NK-92 (cell line): ENCODE results near the gene CDKAL1.
"Not testable (repeated sequence)": the region's sequence is repeated elsewhere in the genome, so short reads cannot be mapped to it uniquely, and the experiment has no call there.

Source experiments
- DNase-seq: peaks from one replicate; lab custom pipeline; 2025; ENCODE audit not compliant: unreplicated experiment; lab: John Stamatoyannopoulos, UW

The CDKAL1 gene

DNA sequence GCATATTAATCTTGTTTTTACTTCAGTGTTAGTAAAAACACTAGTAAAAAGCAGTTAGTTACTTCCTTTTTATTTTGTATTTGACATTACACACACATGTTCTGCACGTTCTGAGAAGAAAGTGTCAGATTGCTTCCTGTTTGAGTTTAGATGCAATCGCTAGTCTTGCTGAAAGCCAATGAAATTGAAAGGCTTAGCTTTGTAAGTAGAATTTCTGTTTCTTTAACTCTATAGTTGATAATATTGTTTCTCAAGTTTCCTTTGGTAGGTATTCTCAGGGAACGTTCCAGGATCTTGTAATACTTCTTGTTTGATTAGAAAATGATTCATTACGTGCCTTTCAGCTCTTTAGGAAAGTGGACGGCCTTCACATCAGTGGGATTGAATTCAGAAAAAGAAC lies 55.0 kb downstream of the CDKAL1 start:
- DNase-seq = no peak

DNA sequence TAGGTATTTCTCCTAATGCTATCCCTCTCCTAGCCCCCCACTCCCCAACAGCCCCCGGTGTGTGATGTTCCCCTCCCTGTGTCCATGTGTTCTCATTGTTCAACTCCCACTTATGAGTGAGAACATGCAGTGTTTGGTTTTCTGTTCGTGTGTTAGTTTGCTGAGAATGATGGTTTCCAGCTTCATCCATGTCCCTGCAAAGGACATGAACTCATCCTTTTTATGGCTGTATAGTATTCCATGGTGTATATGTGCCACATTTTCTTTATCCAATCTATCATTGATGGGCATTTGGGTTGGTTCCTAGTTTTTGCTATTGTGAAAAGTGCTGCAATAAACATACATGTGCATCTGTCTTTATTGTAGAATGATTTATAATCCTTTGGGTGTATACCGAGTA lies 56.2 kb downstream of the CDKAL1 start:
- not testable (repeated sequence) for DNase-seq

DNA sequence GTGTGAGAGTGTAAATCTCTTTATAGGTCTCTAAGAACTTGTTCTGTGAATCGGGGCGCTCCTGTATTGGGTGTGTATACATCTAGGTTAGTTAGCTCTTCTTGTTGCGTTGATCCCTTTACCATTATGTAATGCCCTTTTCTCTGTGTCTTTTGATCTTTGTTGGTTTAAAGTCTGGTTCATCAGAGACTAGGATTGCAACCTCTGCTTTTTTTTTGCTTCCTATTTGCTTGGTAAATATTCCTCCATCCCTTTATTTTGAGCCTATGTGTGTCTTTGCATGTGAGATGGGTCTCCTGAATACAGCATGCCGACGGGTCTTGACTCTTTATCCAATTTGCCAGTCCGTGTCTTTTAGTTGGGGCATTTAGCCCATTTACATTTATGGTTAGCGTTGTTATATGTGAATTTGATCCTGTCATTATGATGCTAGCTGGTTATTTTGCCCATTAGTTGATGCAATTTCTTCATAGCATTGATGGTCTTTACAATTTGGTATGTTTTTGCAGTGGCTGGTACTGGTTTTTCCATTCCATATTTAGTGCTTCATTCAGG lies 60.1 kb downstream of the CDKAL1 start:
- not testable (repeated sequence) for DNase-seq

DNA sequence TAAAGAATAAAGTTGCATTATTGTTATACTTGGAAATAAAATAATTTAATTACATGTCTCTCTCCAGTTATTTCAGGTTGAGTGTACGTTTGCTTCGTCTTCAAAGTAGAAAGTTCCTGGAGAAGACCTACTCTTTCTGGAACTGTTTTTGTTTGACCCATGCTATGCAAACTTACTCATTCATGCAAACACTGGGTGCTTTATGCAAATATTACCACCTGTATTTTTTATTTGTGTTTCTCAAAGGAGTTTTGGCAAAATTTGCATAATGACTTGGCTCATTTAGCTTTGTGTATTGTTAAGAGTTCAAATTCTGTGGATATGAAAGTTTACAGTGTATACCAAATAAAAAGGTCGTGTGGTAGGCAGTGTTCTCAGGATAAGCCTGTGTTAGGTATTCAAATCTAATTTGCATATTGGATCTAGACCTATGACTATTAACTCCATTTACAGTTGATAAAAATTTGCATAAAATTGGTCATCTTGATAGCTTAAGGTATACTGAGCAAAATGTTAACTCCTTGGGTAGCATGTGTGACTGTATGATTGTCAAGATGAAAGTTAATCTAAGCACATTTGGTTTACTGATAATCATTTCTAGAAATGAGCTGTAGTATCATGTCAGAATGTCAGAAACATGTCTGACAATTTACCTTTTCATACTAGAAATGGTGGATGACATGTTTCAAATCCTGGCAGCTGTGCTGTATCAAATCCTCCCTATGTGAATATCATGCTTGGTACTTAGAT lies 65.2 kb downstream of the CDKAL1 start:
- DNase-seq = no peak

DNA sequence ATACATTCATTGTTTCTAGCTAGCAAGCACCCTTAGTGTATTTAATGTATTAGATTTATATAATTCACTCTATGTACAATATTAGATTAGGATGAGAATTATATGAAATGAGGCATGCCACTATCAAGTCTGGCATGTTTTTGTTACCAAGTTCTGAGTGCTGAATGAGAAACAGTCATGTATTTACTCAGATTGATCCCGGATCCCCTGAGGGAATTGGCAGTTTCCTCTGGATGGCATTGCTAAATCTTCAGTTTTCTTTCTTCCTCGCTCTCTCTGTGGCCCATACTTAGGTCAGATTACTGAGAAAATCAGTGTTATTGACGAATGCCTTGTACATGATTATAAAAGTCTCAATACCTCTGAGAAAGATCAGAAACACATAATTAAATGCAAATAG lies 66.6 kb downstream of the CDKAL1 start:
- DNase-seq = no peak

DNA sequence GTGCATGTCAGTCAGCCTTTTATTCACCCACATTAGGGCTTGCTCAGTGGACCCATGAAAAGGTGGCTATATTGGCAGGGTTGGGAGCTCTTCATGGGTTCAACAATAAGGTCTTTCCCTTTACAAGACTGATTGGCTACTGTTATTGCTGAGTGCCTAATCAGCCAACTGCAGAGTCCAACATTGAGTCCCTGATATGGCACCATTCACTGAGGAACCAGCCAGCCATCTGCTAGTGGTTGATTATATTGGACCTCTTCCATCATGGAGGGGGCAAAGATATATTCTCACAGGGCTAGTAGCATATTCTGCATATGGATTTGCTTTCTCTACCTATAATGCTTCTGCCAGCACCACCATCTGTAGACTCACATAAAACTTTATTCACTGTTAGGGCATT lies 69.9 kb downstream of the CDKAL1 start:
- DNase-seq = no peak

DNA sequence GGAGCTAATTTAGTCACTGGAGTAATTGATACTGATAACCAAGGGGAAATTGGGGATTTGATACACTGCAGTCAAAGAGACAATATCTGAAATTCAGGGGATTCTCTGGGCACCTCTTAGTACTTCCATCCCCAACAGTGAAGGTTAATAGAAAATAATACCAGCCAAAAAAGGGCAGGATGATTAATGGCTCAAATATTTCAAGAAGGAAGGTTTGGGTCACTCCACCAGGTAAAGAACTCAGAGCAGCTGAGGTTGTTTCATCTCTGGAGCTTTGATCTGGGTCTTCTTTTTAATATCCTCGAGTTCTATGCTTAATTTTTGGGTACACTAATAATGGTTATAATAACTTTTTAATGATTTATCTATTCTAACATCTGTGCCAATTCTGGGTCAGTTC lies 70.8 kb downstream of the CDKAL1 start:
- no peak for DNase-seq

DNA sequence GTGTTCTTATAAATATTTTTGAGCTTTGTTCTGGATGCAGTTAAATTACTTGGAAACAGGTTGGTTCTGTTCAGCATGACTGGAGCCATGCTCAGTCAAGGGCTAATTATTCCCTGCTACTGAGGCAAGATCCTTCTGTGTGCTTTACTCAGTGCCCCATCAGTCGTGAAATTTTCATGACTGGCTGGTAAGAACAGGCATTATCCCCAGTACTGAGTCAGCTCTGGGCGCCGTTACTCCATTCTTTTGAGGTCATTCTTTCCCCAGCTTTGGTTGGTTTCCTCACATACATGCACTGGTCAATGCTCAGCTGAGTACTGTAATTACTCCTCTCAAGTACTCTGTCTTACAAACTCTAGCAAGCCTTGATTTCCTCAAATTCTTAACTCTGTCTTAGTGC lies 71.3 kb downstream of the CDKAL1 start:
- no peak for DNase-seq

DNA sequence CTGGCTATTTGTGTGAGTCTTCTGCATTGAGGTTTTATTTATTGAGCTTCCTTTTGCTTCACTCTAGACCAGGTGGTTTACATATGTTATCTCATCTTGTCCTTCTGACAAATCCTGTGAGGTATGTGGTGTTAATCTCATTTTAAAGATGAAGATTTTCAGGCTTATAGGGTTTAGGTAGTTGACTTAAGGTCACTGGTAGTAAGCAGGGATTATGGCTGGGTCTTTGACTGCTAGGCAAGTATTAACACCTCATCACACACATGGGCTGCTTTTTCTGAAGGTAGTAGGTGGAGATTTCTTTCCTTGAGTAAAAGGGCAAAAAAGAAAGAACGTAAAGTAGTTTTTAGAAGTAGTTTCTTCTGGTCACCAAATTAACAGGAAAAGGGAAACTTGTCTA lies 72.6 kb downstream of the CDKAL1 start:
- DNase-seq = no peak

DNA sequence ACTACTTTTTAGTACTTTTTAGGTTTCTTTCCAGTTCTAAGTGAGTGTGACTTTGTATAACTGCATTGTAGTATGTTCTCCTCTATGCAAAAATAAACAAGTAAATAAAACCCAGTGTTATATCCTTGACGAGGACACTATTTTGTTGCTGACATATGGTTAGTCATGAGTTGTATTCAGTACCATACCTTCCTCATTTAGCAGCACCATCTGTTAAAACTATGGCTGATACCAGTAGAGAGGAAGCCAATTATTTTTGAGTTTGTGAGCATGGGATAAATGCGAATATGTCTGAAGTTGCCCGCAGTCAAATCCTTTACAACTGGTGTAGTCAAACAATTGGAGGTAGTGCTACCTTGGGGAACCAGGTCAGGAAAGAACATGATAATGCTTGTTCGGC lies 74.1 kb downstream of the CDKAL1 start:
- no peak for DNase-seq

DNA sequence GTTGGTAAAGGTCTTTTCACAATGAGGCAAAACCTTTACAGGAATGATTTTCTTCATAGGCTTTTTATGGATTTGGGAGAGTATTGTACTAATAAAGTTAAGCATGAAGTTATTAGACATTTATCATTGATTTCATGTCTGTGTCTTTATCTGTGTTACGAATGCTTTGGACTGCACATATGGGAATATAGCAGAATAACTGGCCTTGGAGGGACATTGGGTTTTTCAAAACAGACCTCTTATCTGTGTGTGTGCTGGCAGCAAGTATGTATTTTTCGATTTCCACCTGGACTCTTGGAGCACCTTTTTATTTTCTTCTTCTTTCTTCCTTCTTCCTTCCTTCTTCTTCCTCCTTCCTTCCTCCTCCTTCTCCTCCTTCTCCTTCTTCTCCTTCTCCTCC lies 74.6 kb downstream of the CDKAL1 start:
- no peak for DNase-seq

DNA sequence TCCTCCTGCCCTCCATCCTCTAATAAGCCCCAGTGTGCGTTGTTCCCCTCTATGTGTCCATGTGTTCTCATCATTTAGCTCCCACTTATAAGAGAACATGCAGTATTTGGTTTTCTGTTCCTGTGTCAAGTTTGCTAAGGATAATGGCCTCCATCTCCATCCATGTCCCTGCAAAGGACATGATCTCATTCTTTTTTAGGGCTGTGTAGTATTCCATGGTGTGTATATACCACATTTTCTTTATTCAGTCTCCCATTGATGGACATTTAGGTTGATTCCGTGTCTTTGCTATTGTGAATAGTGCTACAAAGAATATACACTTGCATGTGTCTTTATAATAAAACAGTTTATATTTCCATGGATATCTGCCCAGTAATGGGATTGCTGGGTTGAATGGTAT lies 75.7 kb downstream of the CDKAL1 start:
- DNase-seq = not testable (repeated sequence)

DNA sequence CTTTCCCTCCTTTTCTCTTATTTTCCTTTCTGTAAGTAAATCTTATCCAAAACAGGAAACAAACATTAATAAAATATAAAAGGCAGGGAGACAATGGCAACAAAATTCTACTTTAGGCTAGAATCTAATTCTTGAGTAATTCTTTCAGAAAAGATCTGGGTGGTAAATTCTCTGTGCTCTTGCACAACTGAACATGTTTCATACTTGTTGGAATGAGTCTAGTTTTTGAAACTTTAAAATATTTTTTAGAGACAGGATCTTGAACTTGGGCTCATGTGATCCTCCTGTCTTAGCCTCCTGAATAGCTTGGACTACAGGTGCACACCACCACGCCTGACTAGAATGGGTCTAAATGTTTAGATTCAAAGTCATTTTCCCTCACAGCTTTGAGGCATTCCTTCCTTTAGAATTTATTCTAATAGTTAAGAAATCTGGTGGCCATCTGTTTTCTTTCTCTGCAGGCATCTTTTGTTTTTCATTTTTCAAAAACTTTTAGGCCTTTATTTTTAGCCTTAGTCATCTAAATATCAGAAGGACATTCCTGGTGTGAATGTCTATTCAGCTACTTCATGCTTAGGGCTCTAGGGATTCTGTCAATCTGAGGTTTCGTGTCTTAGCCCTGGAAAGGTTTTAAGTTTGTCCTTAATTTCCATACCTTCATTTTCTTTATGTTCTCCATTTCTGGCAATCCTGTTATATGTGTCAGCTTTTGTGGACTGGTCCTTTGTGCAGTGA lies 76.5 kb downstream of the CDKAL1 start:
- no peak for DNase-seq

DNA sequence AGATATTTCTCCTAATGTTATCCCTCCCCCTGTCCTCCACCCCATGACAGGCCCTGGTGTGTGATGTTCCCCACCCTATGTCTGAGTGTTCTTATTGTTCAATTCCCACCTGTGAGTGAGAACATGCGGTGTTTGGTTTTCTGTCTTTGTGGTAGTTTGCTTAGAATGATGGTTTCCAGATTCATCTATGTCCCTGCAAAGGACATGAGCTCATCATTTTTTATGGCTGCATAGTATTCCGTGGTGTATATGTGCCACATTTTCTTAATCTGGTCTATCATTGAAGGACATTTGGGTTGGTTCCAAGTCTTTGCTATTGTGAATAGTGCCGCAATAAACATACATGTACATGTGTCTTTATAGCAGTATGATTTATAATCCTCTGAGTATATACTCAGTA lies 83.3 kb downstream of the CDKAL1 start:
- not testable (repeated sequence) for DNase-seq

DNA sequence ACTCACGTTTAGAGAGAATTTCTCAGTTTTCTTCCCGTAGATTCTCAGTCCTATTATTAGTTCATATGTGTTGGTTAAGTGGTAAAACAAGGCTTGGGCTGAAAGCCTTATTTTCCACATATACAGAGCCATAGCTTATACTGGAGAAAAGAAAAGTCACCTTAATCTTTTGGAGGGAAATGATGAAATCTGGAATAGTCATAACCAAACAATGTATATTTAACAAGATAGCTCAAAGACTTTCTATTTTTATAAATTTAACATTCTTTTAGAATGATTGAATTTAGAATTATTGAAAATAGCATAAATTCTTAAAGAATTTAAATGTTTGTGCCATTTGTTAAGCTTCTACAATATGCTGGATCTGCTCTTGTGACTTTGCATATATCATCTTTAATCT lies 85.8 kb downstream of the CDKAL1 start:
- DNase-seq = no peak

DNA sequence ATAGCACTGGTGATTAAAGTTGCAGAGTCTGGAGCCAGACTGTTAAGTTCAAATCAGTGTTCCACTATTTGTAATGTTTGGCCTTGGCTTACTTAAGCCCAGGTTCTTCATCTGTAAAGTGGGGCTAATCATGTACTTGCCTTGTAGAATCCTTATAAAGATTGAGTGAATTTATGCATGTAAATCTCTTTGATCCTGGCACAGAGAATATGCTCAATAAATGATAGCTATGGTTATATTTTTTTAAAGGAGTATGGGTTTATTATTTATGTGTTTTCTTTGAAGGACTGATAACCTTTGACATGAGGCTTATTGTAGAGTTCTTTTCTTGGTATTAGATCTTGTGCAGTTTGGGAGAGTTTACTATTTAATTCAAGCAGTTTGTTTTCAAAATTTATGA lies 89.5 kb downstream of the CDKAL1 start:
- DNase-seq = no peak

DNA sequence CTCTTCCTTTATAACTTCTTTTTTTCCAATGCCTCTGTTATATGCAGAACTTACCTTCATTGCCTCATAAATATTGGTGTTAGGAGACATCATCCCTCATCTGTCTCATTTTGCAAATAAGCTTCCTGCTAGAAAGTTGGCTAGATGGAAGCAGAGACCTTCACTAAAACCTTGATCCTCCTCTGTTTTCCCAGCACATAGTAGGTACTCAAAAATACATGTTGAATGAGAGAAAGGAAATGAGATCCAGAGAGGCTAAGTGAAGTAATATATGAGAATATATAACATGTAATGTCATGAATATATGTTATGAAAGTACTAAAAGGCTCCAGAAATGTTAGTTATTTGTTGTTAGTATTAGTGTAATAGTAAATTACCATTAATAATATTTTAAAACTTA lies 91.9 kb downstream of the CDKAL1 start:
- DNase-seq = no peak

DNA sequence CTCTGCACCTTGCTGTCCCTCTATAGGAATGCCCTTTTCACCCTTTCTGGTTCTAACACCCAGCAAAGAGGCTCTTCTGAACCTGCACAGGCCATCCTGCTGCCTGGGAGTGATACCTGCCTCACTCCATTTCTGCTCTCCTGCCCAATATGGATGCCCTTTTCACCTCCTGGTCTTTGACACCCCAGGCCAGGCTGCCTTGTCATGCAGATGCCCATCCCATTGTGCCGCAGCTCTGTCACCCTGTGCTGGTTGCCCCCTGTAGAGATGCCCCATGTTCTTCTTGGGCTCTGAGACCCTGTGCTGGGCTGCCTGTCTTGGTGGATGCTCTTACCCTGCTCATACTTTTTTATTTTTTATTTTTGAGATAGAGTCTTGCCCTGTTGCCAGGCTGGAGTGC lies 95.3 kb downstream of the CDKAL1 start:
- no peak for DNase-seq

DNA sequence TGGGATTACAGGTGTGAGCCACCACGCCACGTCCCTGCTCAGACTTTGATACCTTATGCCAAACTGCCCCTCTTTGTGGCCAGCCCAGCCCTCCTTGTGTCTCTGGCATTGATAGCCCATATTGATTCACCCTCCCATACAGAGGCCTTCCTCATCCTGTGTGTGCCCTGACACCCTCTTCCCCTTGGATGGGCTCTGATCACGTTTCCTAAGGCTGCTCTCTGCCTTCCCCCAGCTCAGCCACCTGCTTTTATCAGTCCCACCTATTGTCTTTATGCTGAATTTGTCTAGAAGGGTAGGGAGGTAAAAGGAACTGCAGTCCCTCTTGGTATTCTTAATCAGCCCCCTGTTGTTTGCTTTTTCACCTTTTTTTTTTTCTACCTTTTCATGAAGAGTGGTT lies 95.9 kb downstream of the CDKAL1 start:
- DNase-seq = no peak

DNA sequence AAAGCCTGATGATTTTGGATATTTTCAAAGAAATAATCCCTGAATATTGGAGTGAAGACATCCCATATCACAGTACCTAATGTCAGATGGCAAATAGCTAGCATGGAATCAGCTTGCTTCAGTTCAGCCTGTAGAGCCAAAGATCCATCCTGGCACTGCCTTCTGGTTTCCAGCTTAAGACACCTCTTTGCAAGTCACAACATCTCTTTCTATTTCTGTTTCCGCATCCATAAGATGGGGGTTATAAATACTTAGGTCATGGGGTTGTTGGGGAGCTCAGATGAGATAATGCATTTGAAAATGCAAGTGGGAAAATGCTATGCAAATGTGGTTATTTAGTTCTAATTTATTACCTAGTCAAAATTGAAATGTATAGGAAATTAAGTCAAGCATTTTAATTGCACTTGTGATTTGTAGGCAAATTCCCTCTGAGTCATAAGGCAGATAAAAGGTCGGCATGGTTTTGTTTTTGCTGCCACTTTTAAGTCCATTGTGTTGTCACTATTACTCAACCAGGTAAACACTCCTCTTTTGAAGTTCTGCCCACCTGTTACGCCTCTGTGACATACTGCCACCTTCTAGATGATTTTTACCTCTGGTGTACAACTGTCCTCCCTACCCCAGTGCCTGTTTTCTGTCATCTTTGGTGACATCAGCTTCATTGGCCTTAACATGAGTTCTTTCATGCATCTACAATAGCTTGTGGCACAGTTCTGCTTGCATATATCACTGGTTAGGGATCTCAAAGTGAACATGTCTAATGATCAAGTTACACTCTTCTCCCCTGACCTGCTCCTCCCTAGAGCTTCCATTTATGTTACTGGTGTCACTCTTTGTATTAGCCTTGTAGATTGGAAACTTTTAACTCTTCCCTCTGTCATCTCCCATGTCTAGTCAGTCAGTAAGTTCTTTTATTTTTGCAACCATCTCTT lies 96.6 kb downstream of the CDKAL1 start:
- no peak for DNase-seq

DNA sequence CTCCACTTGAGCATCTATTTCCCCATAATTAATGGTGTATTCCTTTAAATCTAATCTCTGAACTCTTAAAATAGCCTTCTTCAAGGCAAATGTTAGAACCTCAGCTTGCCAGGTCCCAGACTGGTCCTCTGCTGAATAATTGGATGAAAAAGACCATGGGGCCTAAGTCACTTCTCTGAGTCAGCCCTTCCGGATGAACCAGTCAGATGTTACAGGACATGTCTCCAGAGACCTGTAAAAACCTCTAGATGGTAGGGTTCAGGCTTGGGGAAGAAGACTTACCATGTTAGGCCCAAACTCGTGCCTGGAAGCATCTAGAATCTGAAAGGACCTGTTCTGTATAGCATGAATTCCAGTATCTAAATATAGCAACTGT lies 97.3 kb downstream of the CDKAL1 start:
- DNase-seq = no peak
